Caco-2 (cell line): ENCODE data around the gene CLCN1. TPM values are rescaled to one million over a fixed set of nuclear protein-coding genes. Genes with fewer than 3 reads are reported as not detected.

Experiments used
- Bru-seq: library from RNA; stranded (reverse); fragments of 400-500 nt; gene quantifications from one replicate; lab custom pipeline; 2021; lab: Mats Ljungman, UMichigan
- BruChase-seq, 2 experiments: library from RNA; stranded (reverse); fragments of 400-500 nt; gene quantifications; one replicate each; lab custom pipeline; 2021; lab: Mats Ljungman, UMichigan
- BruUV-seq: library from RNA; stranded (reverse); fragments of 400-500 nt; replicated peaks from 2 replicates; lab custom pipeline; 2021; lab: Mats Ljungman, UMichigan
- CTCF ChIA-PET: fragments of 300-600 bp; sonication (Branson Sonifier 250); formaldehyde crosslinking; loops from one replicate; lab custom pipeline; 2022; ENCODE audit warnings: antibody characterized with exemption; lab: Charles Lee
- POLR2A ChIA-PET: fragments of 300-600 bp; sonication (Branson Sonifier 250); formaldehyde crosslinking; loops from one replicate; lab custom pipeline; 2022; ENCODE audit warnings: antibody characterized with exemption; lab: Charles Lee
- DNase-seq, 2 experiments: peaks; one replicate each; pipeline versions ENCODE4 v3.0.0 to v3.0.0-alpha.2; 2020 to 2022
- H3K27me3 ChIP-seq: replicated peaks from 2 replicates; pipeline ENCODE4 v1.6.0; 2011; ENCODE audit warnings: low read length; ENCODE audit not compliant: control insufficient read depth, insufficient read depth
- H3K36me3 ChIP-seq: 2 replicates; pipeline ENCODE4 v1.5.1; 2011; ENCODE audit warnings: low read length; ENCODE audit not compliant: control insufficient read depth, insufficient read depth
- H3K4me1 ChIP-seq: fragments of 250-450 bp; sonication (Bioruptor Pico); 2 replicates; pipeline ENCODE4 v1.5.1; 2020; ENCODE audit warnings: mild to moderate bottlenecking
- H3K4me3 ChIP-seq: 2 replicates; pipeline ENCODE4 v1.5.1; 2011; ENCODE audit warnings: low read depth, mild to moderate bottlenecking, control low read depth, low read length
- H3K9me3 ChIP-seq: fragments of 250-450 bp; sonication (Bioruptor Pico); 2 replicates; pipeline ENCODE4 v1.5.1; 2020; ENCODE audit warnings: mild to moderate bottlenecking, moderate library complexity
- H3K27ac Mint-ChIP-seq: one replicate; pipeline ENCODE4 v1.8.0; 2022; ENCODE audit warnings: mixed read lengths; ENCODE audit not compliant: unreplicated experiment
- H3K27me3 Mint-ChIP-seq: one replicate; pipeline ENCODE4 v1.8.0; 2022; ENCODE audit warnings: mixed read lengths; ENCODE audit not compliant: insufficient read depth, unreplicated experiment
- H3K36me3 Mint-ChIP-seq: one replicate; pipeline ENCODE4 v1.8.0; 2022; ENCODE audit warnings: mild to moderate bottlenecking, mixed read lengths; ENCODE audit not compliant: insufficient read depth, unreplicated experiment
- H3K4me1 Mint-ChIP-seq: one replicate; pipeline ENCODE4 v1.8.0; 2022; ENCODE audit warnings: low read depth, mixed read lengths; ENCODE audit not compliant: unreplicated experiment
- H3K4me3 Mint-ChIP-seq: one replicate; pipeline ENCODE4 v1.8.0; 2022; ENCODE audit warnings: mild to moderate bottlenecking, moderate library complexity, mixed read lengths; ENCODE audit not compliant: unreplicated experiment
- H3K9me3 Mint-ChIP-seq: one replicate; pipeline ENCODE4 v1.8.0; 2022; ENCODE audit warnings: mixed read lengths; ENCODE audit not compliant: unreplicated experiment
- intact Hi-C: fragments of 100-400 bp; cut with micrococcal nuclease; formaldehyde crosslinking; loops from one replicate; pipeline ENCODE4 v1.10.0; 2022; ENCODE audit not compliant: unreplicated experiment
- long read RNA-seq: library from polyadenylated mRNA; stranded (forward); transcript quantifications from one replicate; pipeline ENCODE4 v2.0.0, GENCODE V29; 2022
- total RNA-seq: library from RNA; stranded (reverse); gene quantifications from 2 replicates; pipeline ENCODE4 v1.2.3, GENCODE V29; 2022
- TF ChIP-seq, protein P1 (sequence below), 2 experiments: fragments of 200-600 bp in 1 of 2; IDR thresholded peaks; 1 replicate in 1 of 2; 2 replicates in 1 of 2; pipeline versions ENCODE4 v1.5.1 to v1.8.0; 2011 to 2022; ENCODE audit warnings: antibody characterized with exemption in 1 of 2, control low read depth in 1 of 2, inconsistent platforms in 1 of 2, low read depth in 1 of 2, low read length in 1 of 2, mild to moderate bottlenecking in 1 of 2, moderate library complexity in 1 of 2; ENCODE audit not compliant: insufficient read depth in 1 of 2, severe bottlenecking in 1 of 2, unreplicated experiment in 1 of 2

Gene CLCN1
- total RNA-seq (1.8 and 1.9 TPM in 2 replicates), Bru-seq, nascent RNA (percentile 38 among the genes with signal in this experiment), BruChase-seq, experiment 1, labeled RNA remaining after a 2-hour chase (percentile 39 among the genes with signal in this experiment), BruChase-seq, experiment 2, labeled RNA remaining after a 6-hour chase (percentile 36 among the genes with signal in this experiment)
- long read RNA-seq, partial matches to known transcripts: 3 of 10 reads
- long read RNA-seq, other reads (novel, unspliced or antisense): 7 of 10 reads

DNA sequence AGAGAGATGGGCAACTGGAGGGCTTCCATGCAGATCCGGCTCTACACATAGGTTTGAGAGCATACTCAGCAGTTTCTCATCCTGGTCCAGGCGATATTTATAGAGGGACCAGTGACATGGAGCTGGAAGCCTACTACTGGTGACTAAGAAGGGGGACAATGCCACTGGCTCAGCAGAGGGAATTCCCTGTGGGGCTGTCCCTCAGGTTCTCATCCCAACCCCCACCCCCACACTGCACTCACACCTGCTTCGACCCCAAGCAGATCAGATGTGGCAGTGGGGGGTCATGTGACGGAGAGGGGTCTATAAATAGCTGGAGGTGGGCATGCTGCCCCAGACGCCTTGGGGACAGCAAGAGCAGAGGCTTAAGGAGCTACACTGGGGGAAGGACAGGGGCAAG, at the start of gene CLCN1:
Gene CLCN1, plus strand, starts transcription at position 336 of the 400 bp plus-strand sequence. CDS start 102 bp downstream, outside the sequence.
- Mint-ChIP-seq H3K4me3 (no peak within 1 kb of the TSS), H3K9me3 (no peaks in the 10 kb centered on the region), H3K4me1 (peaks cover 23% of the 10 kb centered on the region), H3K36me3 (no peaks in the 10 kb centered on the region), H3K27ac (peak within 1 kb of the TSS; percentile 54), H3K27me3 (no peaks in the 10 kb centered on the region)
- Histone ChIP-seq H3K27me3 (no peaks in the 10 kb centered on the region), H3K9me3 (no peaks in the 10 kb centered on the region), H3K4me3 (no peak within 1 kb of the TSS), H3K36me3 (no peaks in the 10 kb centered on the region), H3K4me1 (peaks cover 14% of the 10 kb centered on the region)
- no peak for DNase-seq
- POLR2A ChIA-PET: no interaction called here
- intact Hi-C loops: no loop called here
- TF ChIP-seq, protein P1, sequence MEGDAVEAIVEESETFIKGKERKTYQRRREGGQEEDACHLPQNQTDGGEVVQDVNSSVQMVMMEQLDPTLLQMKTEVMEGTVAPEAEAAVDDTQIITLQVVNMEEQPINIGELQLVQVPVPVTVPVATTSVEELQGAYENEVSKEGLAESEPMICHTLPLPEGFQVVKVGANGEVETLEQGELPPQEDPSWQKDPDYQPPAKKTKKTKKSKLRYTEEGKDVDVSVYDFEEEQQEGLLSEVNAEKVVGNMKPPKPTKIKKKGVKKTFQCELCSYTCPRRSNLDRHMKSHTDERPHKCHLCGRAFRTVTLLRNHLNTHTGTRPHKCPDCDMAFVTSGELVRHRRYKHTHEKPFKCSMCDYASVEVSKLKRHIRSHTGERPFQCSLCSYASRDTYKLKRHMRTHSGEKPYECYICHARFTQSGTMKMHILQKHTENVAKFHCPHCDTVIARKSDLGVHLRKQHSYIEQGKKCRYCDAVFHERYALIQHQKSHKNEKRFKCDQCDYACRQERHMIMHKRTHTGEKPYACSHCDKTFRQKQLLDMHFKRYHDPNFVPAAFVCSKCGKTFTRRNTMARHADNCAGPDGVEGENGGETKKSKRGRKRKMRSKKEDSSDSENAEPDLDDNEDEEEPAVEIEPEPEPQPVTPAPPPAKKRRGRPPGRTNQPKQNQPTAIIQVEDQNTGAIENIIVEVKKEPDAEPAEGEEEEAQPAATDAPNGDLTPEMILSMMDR (IDR thresholded peaks at IDR 0.05; ENCODE audit: insufficient read depth in 1 of 2, low read depth in 1 of 2, low read length in 1 of 2, severe bottlenecking in 1 of 2, unreplicated experiment in 1 of 2): no peak
- BruUV-seq: no TSS peak
- CTCF ChIA-PET: no interaction called here

DNA sequence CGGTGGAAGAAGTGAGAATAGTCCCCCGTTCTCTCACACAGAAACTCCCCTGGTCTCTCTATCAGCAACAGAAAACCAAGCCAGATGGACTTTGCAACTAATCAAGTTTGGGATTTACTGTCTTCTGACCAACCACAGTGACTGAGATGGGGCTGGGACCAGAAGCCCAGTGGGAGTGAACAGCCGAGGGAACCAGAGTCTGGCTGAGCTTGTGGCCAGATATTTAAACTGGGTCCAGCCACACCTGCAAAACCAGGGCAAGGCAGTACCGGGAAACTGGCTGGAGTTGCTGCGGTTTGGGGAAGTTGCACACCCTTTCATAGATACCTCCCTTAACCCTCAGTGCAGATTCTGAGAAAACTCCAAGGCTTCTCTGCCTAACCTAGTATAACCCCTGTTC, 46.7 kb upstream of the CLCN1 start:
- peaks cover 13% of the 10 kb centered on the region for H3K4me1 Mint-ChIP-seq
- POLR2A ChIA-PET: no interaction called here
- peaks cover 5% of the 10 kb centered on the region; the same call in 1 of the 2 replicates for H3K4me1 ChIP-seq
- H3K27ac Mint-ChIP-seq: no peak overlapping the region
- CTCF ChIA-PET: no interaction called here
- no peaks in the 10 kb centered on the region for H3K27me3 Mint-ChIP-seq
- peaks cover 9% of the 10 kb centered on the region; the same call in 1 of the 2 replicates for H3K36me3 ChIP-seq
- BruUV-seq: no TSS peak
- TF ChIP-seq, protein P1 (IDR thresholded peaks at IDR 0.05; ENCODE audit: insufficient read depth in 1 of 2, low read depth in 1 of 2, low read length in 1 of 2, severe bottlenecking in 1 of 2, unreplicated experiment in 1 of 2): no peak
- no peak overlapping the region for H3K4me3 Mint-ChIP-seq
- H3K27me3 ChIP-seq: no peaks in the 10 kb centered on the region
- H3K36me3 Mint-ChIP-seq: peaks cover 25% of the 10 kb centered on the region
- no peaks in the 10 kb centered on the region for H3K9me3 ChIP-seq
- no peak overlapping the region for H3K4me3 ChIP-seq
- DNase-seq: no peak
- intact Hi-C loops: no loop called here
- no peaks in the 10 kb centered on the region for H3K9me3 Mint-ChIP-seq

DNA sequence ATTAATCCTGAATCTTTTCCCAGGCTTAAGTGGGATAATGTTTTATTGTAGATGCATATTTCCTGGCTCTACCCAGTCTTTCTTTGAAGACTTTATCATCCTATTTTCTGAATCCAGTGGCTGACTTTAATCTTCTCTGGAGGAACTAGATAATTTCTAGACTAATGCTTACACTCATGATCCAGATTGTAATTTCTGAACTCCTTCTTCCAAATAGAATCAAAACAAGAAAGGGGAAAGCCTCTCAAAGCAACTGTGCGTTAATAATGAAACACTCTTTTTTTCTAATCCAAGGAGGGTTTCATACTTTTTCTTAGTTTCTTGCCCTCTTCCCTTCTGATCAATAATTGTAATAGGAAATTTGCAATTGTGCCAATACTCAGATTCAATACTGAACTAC, 44.7 kb upstream of the CLCN1 start:
- Histone ChIP-seq H3K36me3 (peaks cover 5% of the 10 kb centered on the region; the same call in 1 of the 2 replicates), H3K4me3 (no peak overlapping the region), H3K4me1 (no peaks in the 10 kb centered on the region), H3K9me3 (no peaks in the 10 kb centered on the region), H3K27me3 (no peaks in the 10 kb centered on the region)
- ChIA-PET CTCF (no interaction called here), POLR2A (no interaction called here)
- no TSS peak for BruUV-seq
- H3K4me1 Mint-ChIP-seq: no peaks in the 10 kb centered on the region
- peaks cover 8% of the 10 kb centered on the region for H3K36me3 Mint-ChIP-seq
- intact Hi-C loops: no loop called here
- no peaks in the 10 kb centered on the region for H3K9me3 Mint-ChIP-seq
- no peak overlapping the region for H3K27ac Mint-ChIP-seq
- TF ChIP-seq, protein P1 (IDR thresholded peaks at IDR 0.05; ENCODE audit: insufficient read depth in 1 of 2, low read depth in 1 of 2, low read length in 1 of 2, severe bottlenecking in 1 of 2, unreplicated experiment in 1 of 2): no peak
- H3K4me3 Mint-ChIP-seq: no peak overlapping the region
- no peak for DNase-seq
- H3K27me3 Mint-ChIP-seq: no peaks in the 10 kb centered on the region
